Neural cell (in vitro differentiated cells): ENCODE data around the gene OR1D2. TPM values are rescaled to one million over a fixed set of nuclear protein-coding genes. Genes with fewer than 3 reads are reported as not detected.
A peak's percentile ranks its signal among the peaks of the same experiment; 100 is the strongest.

ENCODE experiments used
- H2AFZ ChIP-seq: fragments of 200-600, 300-800 bp; sonication (generic), shearing (Covaris generic); 2 replicates; pipeline ENCODE4 v1.6.0; 2014; ENCODE audit warnings: low read depth, mild to moderate bottlenecking, antibody characterized with exemption, low read length, moderate library complexity
- H3F3A ChIP-seq: fragments of 200-600 bp; shearing (Covaris generic); 2 replicates; pipeline ENCODE4 v1.6.1; 2016; ENCODE audit warnings: mild to moderate bottlenecking, moderate library complexity, mixed read lengths, antibody characterized with exemption, low read length; ENCODE audit not compliant: insufficient read depth, poor library complexity, severe bottlenecking
- H3K27ac ChIP-seq: fragments of 200-600, 300-800 bp; sonication (generic), shearing (Covaris generic); 2 replicates; pipeline ENCODE4 v1.5.1; 2014; ENCODE audit warnings: mild to moderate bottlenecking, low read length, moderate library complexity
- H3K27me3 ChIP-seq: fragments of 300-800, 200-600 bp; sonication (generic), shearing (Covaris generic); 2 replicates; pipeline ENCODE4 v1.6.0; 2014; ENCODE audit warnings: mild to moderate bottlenecking, low read depth, low read length, moderate library complexity; ENCODE audit not compliant: insufficient read depth
- H3K36me3 ChIP-seq: fragments of 300-800, 200-600 bp; sonication (generic), shearing (Covaris generic); 2 replicates; pipeline ENCODE4 v1.5.1; 2014; ENCODE audit warnings: mild to moderate bottlenecking, antibody characterized with exemption, low read length, moderate library complexity; ENCODE audit not compliant: insufficient read depth
- H3K4me2 ChIP-seq: fragments of 300-800, 200-600 bp; sonication (generic), shearing (Covaris generic); 2 replicates; pipeline ENCODE4 v1.6.0; 2014; ENCODE audit warnings: mild to moderate bottlenecking, low read length
- H3K4me3 ChIP-seq: fragments of 300-800, 200-600 bp; sonication (generic), shearing (Covaris generic); 2 replicates; pipeline ENCODE4 v1.5.1; 2014; ENCODE audit warnings: mild to moderate bottlenecking, low read length, moderate library complexity
- H3K79me2 ChIP-seq: fragments of 200-600 bp; shearing (Covaris generic); replicated peaks from 2 replicates; pipeline ENCODE4 v1.6.0; 2014; ENCODE audit warnings: mild to moderate bottlenecking, low read length, moderate library complexity; ENCODE audit not compliant: insufficient read depth
- H3K9ac ChIP-seq: fragments of 300-800, 200-600 bp; sonication (generic), shearing (Covaris generic); 2 replicates; pipeline ENCODE4 v1.6.1; 2016; ENCODE audit warnings: mild to moderate bottlenecking, low read length, mixed read lengths
- H3K9me2 ChIP-seq: fragments of 200-600 bp; shearing (Covaris generic); 2 replicates; pipeline ENCODE4 v1.6.1; 2016; ENCODE audit warnings: mild to moderate bottlenecking, low read length, mixed read lengths; ENCODE audit not compliant: insufficient read depth
- H3K9me3 ChIP-seq: fragments of 200-600, 300-800 bp; sonication (generic), shearing (Covaris generic); 2 replicates; pipeline ENCODE4 v1.6.1; 2016; ENCODE audit warnings: mild to moderate bottlenecking, mixed run types, low read length, moderate library complexity, mixed read lengths
- H4K20me1 ChIP-seq: fragments of 200-600 bp; shearing (Covaris generic); 2 replicates; pipeline ENCODE4 v1.6.1; 2016; ENCODE audit warnings: mild to moderate bottlenecking, mixed run types; ENCODE audit not compliant: insufficient read depth
- CTCF ChIP-seq: fragments of 450-650 bp; IDR thresholded peaks from 2 replicates; pipeline ENCODE4 v1.5.1; 2014; ENCODE audit warnings: antibody characterized with exemption, mild to moderate bottlenecking, moderate library complexity; ENCODE audit not compliant: poor library complexity, severe bottlenecking
- EP300 ChIP-seq: fragments of 450-650 bp; conservative IDR thresholded peaks from 2 replicates; pipeline ENCODE4 v1.6.1; 2014; ENCODE audit warnings: antibody characterized with exemption, mild to moderate bottlenecking, moderate library complexity; ENCODE audit not compliant: poor library complexity, severe bottlenecking
- EZH2 ChIP-seq: fragments of 200-600, 300-800 bp; shearing (Covaris generic), sonication (generic); IDR thresholded peaks from 2 replicates; pipeline ENCODE4 v1.6.1; 2014; ENCODE audit warnings: antibody characterized with exemption, low read length, borderline replicate concordance, mild to moderate bottlenecking; ENCODE audit not compliant: insufficient read depth, poor library complexity, severe bottlenecking
- MXI1 ChIP-seq: fragments of 450-650 bp; conservative IDR thresholded peaks from 2 replicates; pipeline ENCODE4 v1.6.1; 2014; ENCODE audit warnings: antibody characterized with exemption, mild to moderate bottlenecking; ENCODE audit not compliant: poor library complexity, severe bottlenecking
- POLR2AphosphoS5 ChIP-seq: IDR thresholded peaks from 2 replicates; pipeline ENCODE4 v1.6.1; 2012
- RAD21 ChIP-seq: fragments of 450-650 bp; conservative IDR thresholded peaks from 2 replicates; pipeline ENCODE4 v1.6.1; 2014; ENCODE audit warnings: antibody characterized with exemption, mild to moderate bottlenecking, moderate library complexity
- REST ChIP-seq: IDR thresholded peaks from 2 replicates; pipeline ENCODE4 v1.6.1; 2012; ENCODE audit warnings: borderline replicate concordance
- SMC3 ChIP-seq: fragments of 450-650 bp; conservative IDR thresholded peaks from 2 replicates; pipeline ENCODE4 v1.6.1; 2014; ENCODE audit warnings: antibody characterized with exemption, mild to moderate bottlenecking, moderate library complexity; ENCODE audit not compliant: poor library complexity
- TAF1 ChIP-seq: IDR thresholded peaks from 2 replicates; pipeline ENCODE4 v1.6.1; 2012; ENCODE audit warnings: low read depth
- polyA plus RNA-seq: library from polyadenylated mRNA; depleted of rRNA; stranded (reverse); fragments of >200 nt; gene quantifications from 2 replicates; pipeline ENCODE4 v1.2.3, GENCODE V29; 2014

Gene OR1D2
- polyA plus RNA-seq, 1 donor from 2014 or later, result not detected

- Histone ChIP-seq H3K79me2 (no peaks in the 10 kb centered on the region), H3K27me3 (no peaks in the 10 kb centered on the region), H3K9me2 (no peaks in the 10 kb centered on the region), H3F3A (no peaks in the 10 kb centered on the region), H3K27ac (peak overlapping the region; percentile 45), H2AFZ (peak overlapping the region; percentile 97), H4K20me1 (no peaks in the 10 kb centered on the region), H3K4me3 (peak overlapping the region; percentile 77), H3K36me3 (no peaks in the 10 kb centered on the region), H3K9ac (peak overlapping the region; percentile 61), H3K9me3 (no peaks in the 10 kb centered on the region), H3K4me2 (peak overlapping the region; percentile 78)
- TF ChIP-seq TAF1 (no peak), REST (no peak), RAD21 (peak; percentile 95), SMC3 (peak; percentile 87), MXI1 (peak; percentile 64), EZH2 (no peak), POLR2AphosphoS5 (peak; percentile 22), EP300 (peak; percentile 43), CTCF (peak; percentile 98)
Measured at GRCh38 chr17:3048727-3049471, 55.3 kb downstream of the OR1D2 start.

- H3K27ac ChIP-seq, result no peak overlapping the region
- H3K4me3 ChIP-seq, result no peak overlapping the region
- H3K4me2 ChIP-seq, result no peak overlapping the region
- H3F3A ChIP-seq, result no peaks in the 10 kb centered on the region
- no peak for TF ChIP-seq CTCF
- TF ChIP-seq SMC3, result no peak
- H3K9me2 ChIP-seq, result no peaks in the 10 kb centered on the region
- no peak overlapping the region for H2AFZ ChIP-seq
- H3K36me3 ChIP-seq, result no peaks in the 10 kb centered on the region
- no peaks in the 10 kb centered on the region for H3K9me3 ChIP-seq
- H3K79me2 ChIP-seq, result no peaks in the 10 kb centered on the region
- no peaks in the 10 kb centered on the region for H4K20me1 ChIP-seq
- no peak overlapping the region for H3K9ac ChIP-seq
- no peaks in the 10 kb centered on the region for H3K27me3 ChIP-seq
Measured at GRCh38 chr17:3046753-3047152, 57.5 kb downstream of the OR1D2 start.
